Left forelimb (tissue), 1 donor: Measurements from ENCODE around the gene ARHGAP26.

Source experiments
- DNase-seq: peaks from one replicate; pipeline ENCODE4 v3.0.0-alpha.2; 2018; ENCODE audit warnings: low spot score

The ARHGAP26 gene

DNA sequence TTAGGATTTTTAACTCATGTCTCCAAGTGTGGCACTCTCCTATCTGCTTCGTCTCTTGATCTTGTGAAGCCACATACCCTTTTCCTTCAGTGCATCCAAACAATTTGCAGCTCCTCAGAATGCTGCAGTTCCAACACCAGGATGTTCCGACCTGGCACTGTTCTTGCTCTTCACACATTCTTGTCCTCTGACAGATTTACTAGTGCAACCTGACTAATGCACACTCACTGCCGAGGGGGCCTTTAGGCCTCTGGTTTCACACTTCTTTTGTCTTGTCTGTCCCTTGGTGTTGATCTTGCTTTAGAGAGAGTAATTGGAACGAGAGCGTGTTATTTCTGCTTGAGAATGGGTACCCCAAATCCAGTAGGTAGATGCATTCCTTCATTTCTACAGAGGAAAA, 15.0 kb downstream of the ARHGAP26 start:
- no peak for DNase-seq

DNA sequence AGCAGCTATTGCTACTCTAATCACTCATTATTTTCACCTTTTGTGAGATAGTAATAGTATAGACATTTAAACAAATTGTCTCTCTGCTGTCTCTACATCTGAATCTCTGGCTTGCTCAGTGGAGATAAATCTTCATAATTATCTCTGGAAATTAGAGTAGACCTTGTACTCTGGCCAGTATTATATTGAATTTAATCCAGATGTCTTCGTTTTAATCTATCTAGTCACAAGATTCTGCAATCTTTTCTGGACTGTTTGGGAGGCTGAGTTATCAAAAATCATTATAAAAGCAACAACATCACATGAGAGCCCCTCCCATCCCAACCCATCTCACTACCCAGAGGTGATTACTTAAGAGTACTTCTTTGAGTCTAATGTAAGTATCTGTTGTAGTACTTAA, 19.0 kb downstream of the ARHGAP26 start:
- no peak for DNase-seq

DNA sequence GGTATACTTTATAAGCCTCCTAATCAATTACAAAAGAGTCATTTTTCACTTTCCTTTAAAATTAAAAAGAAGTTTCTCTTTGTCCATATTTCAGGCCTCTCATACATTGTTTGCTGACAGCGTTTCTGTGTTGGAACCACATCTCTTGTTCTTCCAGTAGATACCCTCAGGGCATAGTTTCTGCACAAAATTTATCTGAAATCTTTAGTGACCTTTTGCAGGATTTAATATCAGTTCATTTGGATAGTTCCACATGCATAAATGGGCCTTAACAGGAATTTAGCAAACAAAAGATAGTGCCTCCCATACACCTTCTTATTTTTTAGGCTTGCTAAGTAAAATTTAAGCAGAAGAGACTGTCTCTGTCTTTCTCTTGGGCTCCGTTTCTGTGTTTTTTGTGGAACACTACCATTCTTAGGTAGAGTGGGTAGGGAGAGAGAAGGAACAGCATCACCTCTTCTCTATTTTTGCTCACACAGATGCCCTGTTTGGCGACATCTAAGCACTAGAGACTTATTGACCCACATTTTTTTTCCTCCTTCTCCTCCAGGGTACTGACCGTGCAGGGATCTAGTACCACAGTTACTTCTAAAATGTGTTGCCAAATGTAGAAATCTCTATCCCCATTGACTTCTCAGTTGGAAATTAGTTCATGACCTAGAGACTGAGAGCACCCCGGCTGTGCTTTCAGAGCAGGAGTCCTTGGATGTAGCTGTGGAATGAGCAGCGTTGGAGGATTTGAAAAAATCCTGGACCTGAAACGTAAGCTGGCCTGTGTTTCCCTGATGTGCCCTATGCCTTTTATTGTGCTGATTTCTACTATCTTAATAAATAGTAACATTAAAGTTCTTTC, 22.1 kb downstream of the ARHGAP26 start:
- no peak for DNase-seq

DNA sequence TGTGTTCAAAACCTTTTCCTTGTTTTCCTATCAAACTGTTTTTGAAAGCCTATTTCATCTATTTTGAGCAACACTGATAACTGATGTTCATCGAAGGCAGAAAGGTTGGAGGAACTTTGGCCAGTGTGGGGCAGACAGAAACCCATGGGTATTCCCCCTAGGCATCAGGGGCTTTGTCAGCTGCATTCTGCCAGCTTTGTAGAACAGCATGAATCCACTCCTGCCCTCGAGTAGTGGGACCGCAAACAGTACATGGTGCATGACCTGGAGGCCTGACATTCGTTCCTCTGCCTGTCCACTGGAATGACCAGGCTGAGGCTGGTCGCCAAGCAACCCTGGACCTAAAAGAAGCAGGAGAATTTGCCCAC, 22.7 kb downstream of the ARHGAP26 start:
- no peak for DNase-seq

- no peak for DNase-seq
Observed at GRCh38 chr5:142794537-142794936, 24.4 kb downstream of the ARHGAP26 start.

- DNase-seq = no peak
Observed at GRCh38 chr5:142795251-142795650, 25.1 kb downstream of the ARHGAP26 start.

DNA sequence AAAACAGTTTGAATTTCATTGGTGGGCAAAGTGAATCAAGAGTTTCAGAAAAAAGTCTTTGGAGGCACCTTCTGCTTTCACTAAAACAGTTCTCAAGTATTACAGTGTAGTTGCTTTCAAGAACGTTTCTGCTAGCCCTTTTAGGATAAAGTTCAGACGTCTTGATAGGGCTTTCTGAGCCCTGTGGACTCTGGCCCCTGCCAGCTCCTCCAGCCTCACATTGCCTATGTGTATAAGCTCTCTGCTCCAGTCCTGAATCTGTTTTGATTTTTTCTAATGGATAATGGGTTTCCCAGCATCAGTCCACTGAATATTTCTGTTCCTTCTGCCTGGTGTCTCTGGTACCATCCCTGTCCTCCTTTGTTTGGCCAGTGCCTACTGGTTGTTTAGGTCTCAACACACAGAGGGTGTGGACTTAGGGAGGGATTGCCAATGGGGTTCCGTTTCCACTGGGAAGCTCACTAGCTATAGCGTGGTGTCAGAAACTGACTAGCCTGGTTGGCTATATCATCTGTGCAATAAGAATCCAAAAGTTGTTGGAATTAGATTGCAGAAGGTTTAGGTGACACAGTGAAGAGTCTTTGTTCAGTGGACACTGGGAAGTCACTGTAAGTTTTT, 26.4 kb downstream of the ARHGAP26 start:
- DNase-seq = no peak

DNA sequence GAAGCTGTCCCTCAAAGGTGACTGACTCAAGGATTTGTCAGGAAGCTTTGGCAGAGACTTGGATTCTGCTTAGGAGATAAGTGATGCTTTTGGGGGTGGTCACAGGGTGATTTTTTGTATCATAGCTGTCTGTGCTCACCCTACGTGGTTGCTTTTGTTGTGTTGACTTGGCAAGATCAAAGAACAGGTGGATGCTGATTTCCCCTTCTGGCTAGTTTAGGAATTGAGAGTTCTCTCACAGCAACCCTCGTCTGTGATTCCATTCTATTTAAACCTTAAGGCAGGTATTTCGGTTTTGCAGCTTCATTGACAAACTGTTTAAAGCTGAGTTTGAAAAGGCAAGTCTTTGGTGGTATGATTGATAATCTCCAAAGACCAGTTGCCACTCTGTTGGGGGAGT, 27.2 kb downstream of the ARHGAP26 start:
- no peak for DNase-seq

GRCh38 chr5:142798099-142798770, 28.1 kb downstream of the ARHGAP26 start:
- DNase-seq = no peak

- no peak for DNase-seq
Observed at GRCh38 chr5:142800776-142801494, 30.8 kb downstream of the ARHGAP26 start.

DNA sequence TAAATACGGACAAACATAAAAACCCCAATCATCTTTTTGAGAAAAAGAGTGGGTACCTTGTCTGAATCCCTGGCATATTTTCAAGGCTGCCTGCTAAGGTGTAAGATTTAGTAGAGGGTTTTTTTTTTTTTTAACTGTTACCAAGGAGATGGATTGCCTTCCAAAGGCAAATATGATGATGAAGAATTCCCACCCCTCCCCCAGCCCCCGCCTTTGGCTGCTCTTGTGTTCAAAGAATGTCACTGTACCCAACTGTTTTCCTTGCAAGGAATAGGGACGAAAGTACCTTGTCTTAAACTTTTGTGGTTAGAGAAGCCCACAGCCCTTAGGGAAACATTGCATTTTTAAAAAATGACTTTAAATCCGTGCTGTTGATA, 31.3 kb downstream of the ARHGAP26 start:
- no peak for DNase-seq

GRCh38 chr5:142803428-142804125, 33.4 kb downstream of the ARHGAP26 start:
- DNase-seq = no peak

GRCh38 chr5:142805339-142805738, 35.2 kb downstream of the ARHGAP26 start:
- DNase-seq = no peak

DNA sequence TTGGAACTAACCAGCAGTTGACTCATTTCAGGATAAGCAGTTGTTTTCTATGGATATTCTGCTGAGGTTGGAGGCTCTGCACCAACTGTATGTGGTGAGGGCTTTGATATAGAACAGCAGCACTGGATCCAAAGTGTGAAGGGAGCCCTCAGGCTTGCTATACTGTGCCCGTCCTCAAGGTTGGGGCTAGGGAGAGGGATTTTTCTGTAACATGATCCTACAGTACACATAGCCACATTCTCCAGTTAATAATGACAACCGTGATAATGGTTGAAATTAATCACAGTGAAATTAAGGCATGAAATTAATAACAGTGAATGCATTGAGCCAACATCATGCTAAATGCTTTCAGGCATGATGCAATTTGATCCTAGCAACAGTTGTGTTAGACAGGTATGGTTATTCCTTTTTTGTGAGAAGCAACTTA, 36.7 kb downstream of the ARHGAP26 start:
- no peak for DNase-seq

GRCh38 chr5:142807372-142807911, 37.3 kb downstream of the ARHGAP26 start:
- no peak for DNase-seq

DNA sequence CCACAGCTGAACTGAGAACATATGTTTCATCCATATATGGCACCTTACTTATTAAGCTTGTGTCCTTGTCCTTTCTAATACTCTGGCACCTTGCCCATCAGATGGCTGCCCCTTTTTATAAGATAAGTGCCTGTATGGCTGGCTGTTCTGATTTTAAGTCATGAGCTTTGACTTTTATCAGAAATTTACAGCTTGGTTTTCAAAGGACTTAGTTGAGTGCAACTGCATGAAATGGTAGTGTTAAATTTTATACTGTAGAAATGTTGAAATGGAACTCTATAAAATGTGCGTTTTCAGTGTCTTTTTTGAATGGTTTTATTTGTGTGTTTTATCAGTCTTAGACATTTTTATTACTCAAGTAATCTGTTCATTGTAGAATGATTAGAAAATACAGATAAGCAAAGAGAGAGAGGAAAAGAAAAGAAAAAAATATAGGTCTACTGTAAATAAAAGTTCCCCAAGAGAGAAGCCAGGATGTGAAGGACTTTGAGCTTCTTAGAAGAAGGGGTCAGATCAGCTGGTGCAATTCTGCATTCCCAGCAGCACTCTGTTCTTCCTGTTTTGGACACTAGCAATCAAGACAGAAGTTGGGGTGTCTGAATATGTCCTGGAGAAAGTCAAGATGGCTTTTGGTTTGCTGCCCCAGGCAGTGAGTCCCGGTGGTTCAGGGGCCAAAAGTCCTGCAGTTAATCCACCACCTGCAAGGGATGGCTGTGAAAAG, 38.9 kb downstream of the ARHGAP26 start:
- DNase-seq = no peak

GRCh38 chr5:142810081-142810480, 39.9 kb downstream of the ARHGAP26 start:
- DNase-seq = no peak

GRCh38 chr5:142810743-142811290, 40.6 kb downstream of the ARHGAP26 start:
- DNase-seq = no peak

- no peak for DNase-seq
Observed at GRCh38 chr5:142811866-142812557, 41.8 kb downstream of the ARHGAP26 start.

GRCh38 chr5:142813220-142813619, 43.0 kb downstream of the ARHGAP26 start:
- DNase-seq = no peak
